ENCODE measurements around the gene BZW1.
"Not testable (repeated sequence)": the region's sequence is repeated elsewhere in the genome, so short reads cannot be mapped to it uniquely, and the experiment has no call there.

BZW1 gene

DNA sequence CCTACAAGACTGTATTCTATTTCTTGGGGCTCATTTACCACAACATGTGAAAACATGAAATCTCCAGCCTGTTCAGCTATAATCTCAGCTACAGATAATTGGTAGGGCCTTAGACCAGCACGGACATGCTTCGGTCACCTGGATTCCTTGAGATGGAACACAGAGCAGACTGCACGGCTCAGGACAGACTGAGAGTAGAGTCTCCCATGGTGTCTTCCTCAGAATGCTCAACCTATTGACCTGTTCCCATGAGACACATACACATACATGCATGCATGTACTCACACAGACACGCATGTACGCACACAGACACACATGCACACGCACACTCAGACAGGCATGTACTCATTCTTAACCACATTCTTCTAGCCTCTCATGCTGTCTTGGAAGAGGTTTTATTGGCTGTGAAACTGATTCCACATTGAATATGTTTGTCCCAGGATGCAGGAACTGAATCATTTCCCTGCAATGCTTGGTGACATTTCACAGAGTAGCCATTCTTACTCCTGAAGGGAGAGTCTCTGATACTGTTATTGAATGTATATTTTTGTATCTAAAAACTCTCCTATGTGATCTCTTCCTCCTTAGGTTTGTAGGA is 23.5 kb upstream of the BZW1 start:
- DNase-seq: no peak

DNA sequence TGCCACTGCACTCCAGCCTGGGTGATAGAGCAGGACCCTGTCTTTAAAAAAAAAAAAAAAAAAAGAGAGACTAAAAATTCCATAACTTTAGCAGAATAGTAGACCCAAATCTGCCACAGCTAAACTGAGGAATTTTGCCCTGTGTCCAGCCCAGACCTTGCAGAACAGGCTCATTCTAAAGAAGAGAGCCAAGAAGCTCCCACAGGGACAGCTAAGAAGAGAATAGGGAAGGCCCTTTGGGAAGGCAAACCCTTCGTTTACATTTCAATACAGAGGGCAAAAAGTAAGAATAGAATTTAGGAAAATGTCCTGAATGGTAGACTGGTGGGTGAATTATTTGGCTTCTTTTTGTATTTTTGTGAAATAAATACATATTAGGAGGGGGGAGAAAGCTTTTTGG is 21.5 kb upstream of the BZW1 start:
- no peak for DNase-seq

DNA sequence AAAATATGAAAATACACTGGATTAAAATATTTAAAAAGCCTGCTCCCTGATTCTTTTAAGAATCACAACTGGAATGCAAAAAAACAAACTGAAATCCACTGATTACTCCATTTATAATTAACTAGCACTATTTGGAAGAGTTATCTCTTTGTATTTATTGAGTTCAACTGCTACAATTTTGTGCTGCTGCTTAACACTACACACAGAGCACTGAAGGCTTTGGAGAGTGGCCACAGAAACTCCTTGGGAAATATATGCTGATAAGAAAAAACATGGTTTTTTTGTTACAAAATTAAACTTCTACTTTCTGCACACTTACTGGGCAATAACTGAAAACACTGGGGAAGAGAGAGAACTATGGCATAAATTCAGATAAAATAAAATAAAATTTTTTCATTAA is 19.8 kb upstream of the BZW1 start:
- DNase-seq: no peak

DNA sequence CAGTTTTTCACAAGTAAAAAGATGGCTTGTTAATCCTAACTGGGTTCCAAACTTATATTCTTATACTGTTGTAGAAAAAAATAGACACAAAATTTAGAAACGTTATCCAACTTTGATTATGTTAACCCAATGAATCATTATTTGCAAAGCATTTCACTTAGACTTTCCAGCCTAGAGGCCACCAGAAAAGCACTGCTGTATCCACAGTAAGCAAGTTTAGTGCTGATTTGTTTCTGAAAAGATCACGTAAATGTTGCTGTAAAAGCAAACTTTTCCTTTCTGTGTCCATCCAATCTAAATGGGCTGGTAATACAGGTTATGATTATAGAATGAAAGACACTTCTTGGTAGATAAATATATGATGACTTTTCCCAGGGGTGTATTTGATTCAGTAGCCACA is 17.6 kb upstream of the BZW1 start:
- no peak for DNase-seq

DNA sequence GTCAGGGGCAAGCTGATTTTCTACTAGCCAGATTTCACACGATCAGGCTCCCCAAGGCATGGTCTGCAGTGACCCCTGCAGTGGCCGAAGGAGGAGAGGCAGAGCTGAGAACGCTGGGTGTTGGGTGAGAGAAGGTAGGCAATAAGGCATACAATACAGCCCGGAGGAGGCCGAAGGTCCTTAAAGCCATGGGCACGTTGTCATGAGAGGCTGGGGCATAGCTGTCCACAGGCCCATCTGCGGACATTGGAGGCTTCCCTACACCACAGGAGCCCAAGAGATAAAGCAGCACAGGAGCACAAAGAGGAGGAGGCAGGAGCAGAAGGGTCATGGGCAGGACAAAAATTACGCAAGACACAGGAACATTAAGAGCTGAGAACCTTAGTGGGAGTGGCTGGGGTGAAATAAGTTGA is 16.7 kb upstream of the BZW1 start:
- no peak for DNase-seq

DNA sequence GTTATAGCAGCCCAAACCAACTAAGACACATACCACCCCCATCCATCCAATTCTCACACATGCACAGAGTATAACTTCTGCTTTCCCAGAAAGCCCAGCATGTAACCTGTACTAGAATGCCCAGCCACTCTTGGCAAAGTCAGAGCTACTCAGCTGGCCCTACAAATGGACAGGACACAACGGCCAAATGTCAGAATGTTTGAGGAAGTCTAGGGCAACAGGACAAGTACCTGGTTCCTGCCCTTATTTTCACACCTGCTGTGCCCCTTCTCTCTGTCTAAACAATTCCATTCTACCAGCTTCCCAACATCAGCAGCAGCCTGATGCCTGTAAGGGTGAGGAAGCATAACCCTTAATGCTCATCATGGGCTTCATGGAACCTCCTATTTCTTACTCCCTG is 15.1 kb upstream of the BZW1 start:
- no peak for DNase-seq

DNA sequence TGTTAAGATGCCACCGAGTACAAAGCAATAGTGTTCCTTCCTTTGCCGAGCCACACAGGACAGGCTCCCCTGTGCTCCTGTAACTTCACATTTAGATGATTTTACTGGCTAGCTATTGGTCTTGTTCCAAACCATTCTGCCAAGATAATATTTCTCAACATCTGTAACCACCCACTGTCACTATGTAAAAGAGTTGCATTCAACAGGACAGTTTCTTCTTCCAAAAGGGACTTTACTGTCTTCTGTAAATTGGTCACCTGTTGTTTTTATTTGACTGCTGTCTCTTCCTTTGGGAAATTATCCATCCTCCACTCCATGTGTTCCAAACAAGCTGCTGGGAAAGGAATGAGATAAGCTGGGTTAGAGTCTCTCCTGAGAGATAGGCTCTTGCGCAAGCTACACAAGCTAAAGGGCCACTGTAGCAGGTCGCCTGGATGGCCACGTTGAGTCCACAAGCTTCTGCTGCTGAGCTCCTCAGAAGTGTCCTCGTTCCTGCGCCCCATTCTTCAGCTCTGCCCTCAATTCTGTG is 14.4 kb upstream of the BZW1 start:
- no peak for DNase-seq

DNA sequence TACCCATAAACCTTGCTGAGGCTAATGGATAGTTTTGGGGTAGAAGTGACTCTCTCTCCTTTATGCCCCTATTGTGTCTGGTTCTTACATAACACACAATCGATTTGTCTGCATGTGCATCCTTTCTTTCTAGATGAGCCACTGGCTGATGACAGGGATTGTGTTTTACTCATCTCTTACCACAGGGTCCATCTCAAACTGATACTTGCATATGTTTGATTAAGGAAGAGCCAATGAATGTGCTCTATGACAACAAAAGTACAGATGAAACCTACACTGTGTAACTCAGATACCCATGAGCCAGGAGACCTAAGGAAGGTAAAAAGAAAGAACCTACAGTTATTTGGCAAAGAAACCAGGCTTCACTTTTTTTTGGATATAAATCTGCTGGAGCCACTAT is 13.2 kb upstream of the BZW1 start:
- no peak for DNase-seq

DNA sequence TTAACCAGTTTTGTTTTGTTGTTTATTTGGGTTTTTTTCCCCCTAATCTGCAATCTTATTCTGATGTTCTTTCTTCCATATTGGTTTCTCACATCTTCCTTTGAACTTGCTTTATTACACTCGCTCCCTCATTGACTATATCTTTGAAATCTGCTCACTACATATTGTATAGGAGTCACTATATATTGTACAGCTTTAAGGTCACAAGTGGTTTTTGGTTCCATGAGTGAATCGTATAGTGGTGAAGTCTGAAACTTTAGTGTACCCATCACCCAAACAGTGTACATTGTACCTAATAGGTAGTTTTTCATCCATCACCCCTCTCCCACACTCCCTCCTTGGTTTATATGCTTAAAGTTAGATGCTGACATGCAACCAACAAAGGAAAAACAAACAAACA is 11.3 kb upstream of the BZW1 start:
- DNase-seq: no peak

DNA sequence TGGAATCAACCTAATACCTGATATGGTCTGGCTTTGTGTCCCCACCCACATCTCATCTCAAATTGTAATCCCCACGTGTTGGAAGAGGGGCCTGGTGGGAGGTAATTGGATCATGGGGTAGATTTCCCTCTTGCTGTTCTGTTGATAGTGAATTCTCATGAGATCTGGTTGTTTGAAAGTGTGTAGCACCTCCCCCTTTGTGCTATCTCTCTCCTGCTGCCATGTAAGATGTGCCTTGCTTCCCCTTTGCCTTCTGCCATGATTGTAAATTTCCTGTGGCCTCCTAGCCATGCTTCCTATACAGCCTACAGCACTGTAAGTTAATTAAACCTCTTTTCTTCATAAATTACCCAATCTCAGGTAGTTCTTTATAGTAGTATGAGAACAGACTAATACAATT is 10.3 kb upstream of the BZW1 start:
- DNase-seq: not testable (repeated sequence)

DNA sequence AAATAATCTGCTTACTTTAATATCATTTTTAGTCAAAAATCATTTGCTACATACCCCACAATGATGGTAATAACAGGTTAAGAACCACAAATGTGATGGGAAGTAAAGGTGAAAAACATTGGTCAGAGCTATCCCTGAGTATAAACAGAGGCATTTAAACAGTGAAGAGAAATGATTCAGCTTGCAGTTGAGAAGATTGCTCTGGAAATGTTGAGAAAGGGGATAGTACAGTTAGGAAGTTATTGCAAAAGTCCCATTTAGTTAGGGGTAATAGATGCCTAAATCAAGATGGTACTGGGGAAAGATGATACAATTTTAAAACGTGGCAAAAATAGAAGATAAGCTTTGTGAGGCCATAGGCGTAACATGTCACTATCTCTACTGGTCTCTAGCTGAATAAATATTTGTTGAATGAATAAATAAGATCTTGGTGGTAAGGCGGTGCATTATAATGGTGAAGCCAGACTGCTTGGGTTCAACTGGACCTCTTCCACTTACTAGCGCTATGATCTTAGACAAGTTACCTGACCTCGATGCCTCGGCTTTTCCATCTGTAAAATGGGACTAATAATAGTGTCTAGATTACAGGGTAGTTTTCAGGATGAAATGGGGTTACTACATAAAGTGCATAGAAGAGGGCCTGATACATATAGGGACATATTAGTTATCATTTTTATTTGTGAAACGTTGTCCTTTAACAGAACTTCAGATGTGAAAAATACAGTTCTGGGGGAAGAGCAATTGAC is 2.0 kb upstream of the BZW1 start:
- no peak for DNase-seq

DNA sequence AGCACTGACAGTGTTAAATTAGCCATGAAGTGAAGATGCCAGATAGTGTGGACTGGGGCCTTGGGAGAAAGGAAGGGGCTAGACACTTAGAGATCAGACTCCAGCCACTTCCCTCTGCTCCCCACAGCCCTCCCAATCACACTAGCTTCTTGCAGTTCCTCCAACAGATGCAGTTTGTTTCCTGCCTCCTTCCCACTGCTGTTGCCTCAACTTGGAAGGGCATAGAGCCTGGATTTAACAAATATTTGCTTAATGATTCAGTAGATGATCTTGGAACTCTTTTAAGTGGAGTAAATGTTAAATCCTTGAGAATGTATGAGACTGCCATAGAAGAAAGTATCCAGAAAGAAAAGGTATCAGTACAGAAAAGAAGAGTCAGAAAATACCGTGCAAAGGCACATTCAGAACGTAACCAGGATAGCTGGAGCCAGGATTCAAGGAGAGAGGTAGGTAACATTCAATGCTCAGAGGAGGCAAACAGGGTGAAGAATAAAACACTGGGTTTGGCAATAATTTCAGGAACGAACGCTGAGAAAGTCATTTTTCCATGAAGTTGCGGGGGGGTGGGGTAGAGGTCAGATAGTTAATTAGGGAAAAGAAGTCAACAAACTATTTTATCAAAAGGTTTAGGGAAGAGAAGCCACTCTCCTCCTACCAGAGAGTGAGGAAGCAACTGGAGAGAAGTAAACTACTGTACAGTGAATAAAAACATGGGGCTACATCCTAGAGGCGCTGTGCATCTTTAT is 1.3 kb upstream of the BZW1 start:
- DNase-seq: peak; percentile 10

DNA sequence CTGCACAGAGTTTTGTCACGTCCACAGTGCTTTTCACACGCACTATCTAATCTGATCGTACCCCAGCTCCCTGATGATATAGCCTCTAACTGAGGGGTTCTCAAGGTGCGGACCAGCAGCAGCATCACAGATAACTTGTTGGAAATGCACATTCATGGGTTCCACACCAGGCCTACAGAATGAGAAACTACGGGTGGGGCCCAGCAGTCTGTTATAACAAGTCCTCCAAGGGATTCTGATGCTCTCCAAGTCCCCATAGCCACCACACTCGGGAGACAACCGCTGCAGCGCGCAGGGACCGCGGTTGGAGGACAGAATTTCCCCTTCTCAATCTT is 745 bp upstream of the BZW1 start:
- peak; percentile 78 for DNase-seq

DNA sequence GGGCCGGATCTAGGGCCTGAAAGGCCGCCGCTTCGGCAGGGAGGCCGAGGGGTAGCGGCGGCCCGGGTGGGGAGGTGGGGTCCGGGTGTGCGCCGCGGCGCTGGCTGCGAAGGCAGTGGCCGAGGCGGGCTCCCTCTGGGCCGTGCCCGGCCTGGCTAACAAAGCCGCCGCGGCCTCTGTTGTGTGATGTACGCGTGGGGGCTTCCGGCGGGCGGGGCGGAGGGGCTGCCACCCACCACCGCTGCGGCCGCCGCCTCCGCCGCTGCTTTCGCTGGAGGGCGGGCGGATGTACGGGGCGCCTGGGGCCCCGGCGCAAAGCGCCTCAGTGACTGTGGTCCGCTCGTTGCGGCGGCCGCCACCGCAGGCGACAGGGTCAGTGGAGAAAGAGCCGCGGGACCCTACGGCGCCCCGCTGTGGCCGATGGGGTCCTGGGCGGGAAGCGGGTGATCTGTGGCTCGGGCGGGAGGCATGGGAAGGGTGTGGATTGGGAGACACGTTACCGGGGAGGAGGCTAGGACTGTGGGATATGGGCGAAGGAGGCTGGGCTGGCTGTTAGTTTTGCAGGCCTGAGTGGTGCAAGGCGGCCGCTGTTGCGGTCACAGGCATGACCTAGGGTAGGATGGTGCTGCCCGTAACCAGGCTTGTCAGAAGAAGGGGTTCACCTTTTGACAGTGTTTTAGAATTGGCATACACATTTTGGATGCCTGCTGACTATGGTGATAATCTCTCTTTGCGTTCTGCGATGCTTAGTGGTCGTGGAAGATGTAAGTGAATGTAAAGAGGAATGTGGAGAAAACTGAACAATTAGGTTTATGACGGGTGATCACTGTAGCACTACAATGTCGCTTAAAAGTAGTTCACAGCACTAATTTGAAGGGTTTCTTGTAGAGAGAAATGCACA is 662 bp downstream of the BZW1 start:
- DNase-seq: peak; percentile 97

DNA sequence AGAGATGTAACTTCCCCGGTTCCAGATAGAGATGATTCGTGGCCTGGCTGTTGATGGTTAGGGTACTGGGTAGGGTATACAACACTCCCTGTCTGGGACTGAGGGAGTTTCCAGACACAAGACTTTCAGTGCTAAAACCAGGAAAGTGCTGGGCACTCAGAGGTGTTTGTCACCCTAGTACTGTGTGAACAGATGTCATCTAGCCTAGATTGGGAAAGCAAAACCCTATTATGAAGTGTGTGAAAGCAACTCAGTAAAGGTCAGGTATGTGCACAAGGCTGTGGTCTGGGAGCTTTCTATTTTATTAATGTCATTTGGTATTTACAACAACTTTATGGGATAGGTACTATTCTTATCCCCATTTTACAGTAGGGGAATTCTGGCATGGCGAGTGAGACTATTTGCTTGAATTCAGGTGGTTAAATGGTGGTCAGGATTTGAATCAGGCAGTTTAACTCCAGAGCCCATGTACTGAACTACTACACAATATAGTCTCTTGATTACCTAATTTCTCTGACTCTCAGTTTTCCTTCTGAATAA is 2.6 kb downstream of the BZW1 start:
- no peak for DNase-seq

DNA sequence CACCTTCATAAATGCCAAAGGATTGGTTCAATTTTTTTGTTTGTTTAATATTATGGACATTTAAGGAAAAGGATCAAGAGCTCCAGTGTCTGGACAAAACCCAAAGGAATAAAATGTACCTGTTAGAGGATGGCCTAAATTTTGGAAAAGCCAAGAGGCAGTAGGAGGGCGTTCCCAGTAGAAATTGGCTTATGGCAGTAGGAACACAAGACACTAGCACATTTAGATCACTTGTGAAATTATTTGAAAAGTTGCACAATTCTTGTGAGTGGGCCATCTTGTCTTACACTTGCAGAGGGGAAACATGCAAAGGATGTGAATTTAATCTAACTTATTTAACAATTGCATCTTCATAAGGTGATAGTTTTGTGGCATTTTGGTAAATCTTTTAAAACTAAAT is 3.2 kb downstream of the BZW1 start:
- DNase-seq: no peak

DNA sequence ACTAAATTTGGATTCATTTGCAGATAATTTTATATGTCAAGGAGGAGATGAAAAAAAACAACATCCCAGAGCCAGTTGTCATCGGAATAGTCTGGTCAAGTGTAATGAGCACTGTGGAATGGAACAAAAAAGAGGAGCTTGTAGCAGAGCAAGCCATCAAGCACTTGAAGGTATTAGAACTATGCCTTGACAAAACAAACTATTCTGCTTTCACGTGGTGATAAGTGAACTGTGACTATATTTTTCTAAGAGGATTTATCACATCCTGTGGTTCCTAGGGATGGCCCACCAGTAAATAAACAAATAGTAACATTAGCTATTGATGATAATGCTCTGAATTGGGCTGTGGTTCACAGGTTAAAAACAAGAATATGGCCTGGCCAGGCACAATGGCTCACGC is 7.0 kb downstream of the BZW1 start:
- DNase-seq: not testable (repeated sequence)

DNA sequence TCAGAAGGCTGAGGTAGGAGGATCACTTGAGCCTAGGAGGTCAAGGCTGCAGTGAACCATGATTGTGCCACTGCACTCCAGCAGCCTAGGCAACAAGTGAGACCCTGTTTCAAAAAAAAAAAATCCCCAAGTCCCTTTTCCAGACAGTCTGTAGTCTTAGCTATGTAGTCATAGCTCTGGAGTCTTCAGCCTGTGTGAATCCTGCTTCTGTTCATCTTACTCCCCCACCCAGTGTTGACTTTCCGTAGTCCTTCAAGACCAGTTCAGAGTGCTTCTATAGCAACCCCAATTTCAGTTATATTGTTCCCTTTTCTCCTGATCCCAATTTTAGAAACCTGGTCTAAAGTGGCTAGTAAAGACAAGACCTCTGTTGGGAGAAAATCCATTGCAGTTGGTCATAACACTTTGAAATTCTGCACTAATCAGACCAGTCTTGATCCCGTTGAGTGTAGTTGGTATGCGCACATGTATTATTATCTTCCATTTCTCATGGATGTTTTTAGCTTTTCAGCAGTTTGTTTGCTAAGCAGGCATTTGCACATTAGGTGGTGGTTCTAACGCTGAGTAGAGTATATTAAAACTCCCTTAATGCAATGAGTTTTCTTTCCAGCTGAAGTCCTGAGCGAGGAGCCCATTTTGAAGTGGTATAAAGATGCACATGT is 9.0 kb downstream of the BZW1 start:
- no peak for DNase-seq

DNA sequence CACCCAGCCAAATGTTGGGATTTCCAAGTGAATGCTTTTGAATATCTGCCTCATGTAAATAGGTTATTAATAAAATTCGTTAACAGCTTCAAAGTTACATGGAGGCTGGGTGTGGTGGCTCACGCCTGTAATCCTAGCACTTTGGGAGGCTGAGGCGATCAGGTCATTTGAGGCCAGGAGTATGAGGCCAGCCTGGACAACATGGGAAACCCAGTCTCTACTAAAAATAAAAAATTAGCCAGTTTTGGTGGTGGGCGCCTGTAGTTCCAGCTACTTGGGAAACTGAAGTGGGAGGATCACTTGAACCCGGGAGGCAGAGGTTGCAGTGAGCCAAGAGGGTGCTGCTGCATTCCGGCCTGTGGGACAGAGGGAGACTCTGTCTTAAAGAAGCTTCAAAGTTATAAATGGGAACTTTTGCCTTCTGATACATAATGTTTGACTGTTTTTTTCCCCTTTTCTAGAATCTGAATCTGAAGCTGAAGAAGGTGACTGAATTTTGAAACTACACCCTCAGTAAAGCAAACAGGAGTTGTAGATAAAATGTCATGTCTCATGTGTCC is 10.1 kb downstream of the BZW1 start:
- no peak for DNase-seq

DNA sequence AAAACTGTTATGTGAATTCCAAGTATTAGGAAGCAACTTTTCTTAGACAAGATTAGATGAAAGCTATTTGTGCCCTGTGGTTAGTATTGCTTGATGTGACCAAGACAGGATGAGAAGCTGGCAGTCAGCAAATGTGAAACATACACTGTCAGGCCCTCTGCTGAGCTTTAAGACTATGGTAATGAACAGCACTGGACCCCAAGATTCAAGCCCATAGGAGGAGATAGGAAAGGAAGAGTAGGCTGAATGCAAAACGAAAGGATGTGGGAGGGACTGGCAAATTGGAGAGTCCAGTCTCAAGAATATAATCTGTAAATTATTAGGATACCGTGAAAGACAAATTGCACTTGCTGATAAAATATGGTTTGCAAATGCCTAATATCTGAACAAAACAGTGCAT is 16.4 kb downstream of the BZW1 start:
- DNase-seq: no peak

DNA sequence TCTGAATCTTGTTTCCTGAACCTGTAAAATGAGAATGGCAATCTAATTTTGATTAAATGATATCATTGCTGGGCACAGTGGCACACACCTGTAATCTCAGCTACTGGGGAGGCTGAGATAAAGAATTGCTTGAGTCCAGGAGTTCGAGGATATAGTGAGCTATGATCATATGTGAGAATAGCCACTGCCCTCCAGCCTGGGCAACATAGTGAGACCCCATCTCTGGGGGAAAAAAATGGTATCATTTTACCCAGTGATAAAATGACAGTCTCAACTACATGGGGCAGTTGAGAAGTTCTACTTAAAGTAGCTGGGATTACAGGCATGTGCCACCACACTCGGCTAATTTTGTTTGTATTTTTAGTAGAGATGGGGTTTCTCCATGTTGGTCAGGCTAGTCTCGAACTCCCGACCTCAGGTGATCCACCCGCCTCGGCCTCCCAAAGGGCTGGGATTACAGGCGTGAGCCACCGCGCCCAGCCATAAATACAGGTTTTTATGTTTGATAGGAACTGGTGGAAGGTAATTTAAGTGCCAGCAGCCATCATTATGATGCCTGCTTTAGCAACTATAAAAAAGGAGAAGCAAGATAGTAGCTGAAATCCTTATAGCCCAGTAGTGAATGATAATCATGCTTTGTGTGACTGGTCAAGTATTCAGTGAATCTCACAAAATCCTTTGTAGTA is 17.0 kb downstream of the BZW1 start:
- DNase-seq: no peak

All from right kidney (tissue), 1 donor.